H1 (cell line): ENCODE results near the gene ANGPTL4. TPM values are rescaled to one million over a fixed set of nuclear protein-coding genes. Genes with fewer than 3 reads are reported as not detected.

Experiments
- CTCF ChIA-PET: fragments of 300-600 bp; sonication (Branson Sonifier 250); formaldehyde crosslinking; loops from one replicate; lab custom pipeline; 2021; ENCODE audit not compliant: partially characterized antibody; lab: Charles Lee
- POLR2A ChIA-PET: fragments of 300-600 bp; sonication (Branson Sonifier 250); formaldehyde crosslinking; loops from one replicate; lab custom pipeline; 2021; ENCODE audit warnings: inconsistent platforms; ENCODE audit not compliant: partially characterized antibody; lab: Charles Lee
- DNase-seq, 2 experiments: peaks; one replicate each; pipeline versions ENCODE4 v3.0.0 to v3.0.0-alpha.2; 2010 to 2022; ENCODE audit warnings: low spot score in 2 of 2, low read depth in 1 of 2, mixed read lengths in 1 of 2
- FAIRE-seq: peaks from 2 replicates; lab custom pipeline; 2011; peaks lifted over from hg19 to GRCh38; lab: Jason Lieb, UNC
- H2AFZ ChIP-seq: 2 replicates; pipeline ENCODE4 v1.8.1; 2012; ENCODE audit warnings: low read length, inconsistent platforms
- H2AK5ac ChIP-seq: 2 replicates; pipeline ENCODE4 v1.6.1; 2013; ENCODE audit warnings: low read depth, low read length
- H2BK120ac ChIP-seq: replicated peaks from 2 replicates; pipeline ENCODE3; 2013; ENCODE audit warnings: low read depth, low read length, inconsistent platforms
- H2BK12ac ChIP-seq: 2 replicates; pipeline ENCODE4 v1.6.1; 2013; ENCODE audit warnings: low read depth, low read length
- H2BK15ac ChIP-seq: 2 replicates; pipeline ENCODE4 v1.6.1; 2013; ENCODE audit warnings: low read length
- H2BK20ac ChIP-seq: 2 replicates; pipeline ENCODE4 v1.6.1; 2013; ENCODE audit warnings: low read length
- H2BK5ac ChIP-seq: 2 replicates; pipeline ENCODE4 v1.6.1; 2013; ENCODE audit warnings: low read depth, low read length
- H3K14ac ChIP-seq: 2 replicates; pipeline ENCODE4 v1.6.1; 2013; ENCODE audit warnings: inconsistent platforms; ENCODE audit not compliant: insufficient read length
- H3K18ac ChIP-seq: 2 replicates; pipeline ENCODE4 v1.6.1; 2013; ENCODE audit warnings: low read length; ENCODE audit errors: extremely low read depth
- H3K23ac ChIP-seq: 2 replicates; pipeline ENCODE4 v1.6.1; 2013; ENCODE audit warnings: inconsistent platforms; ENCODE audit not compliant: insufficient read length
- H3K23me2 ChIP-seq: 2 replicates; pipeline ENCODE4 v1.6.1; 2013; ENCODE audit warnings: low read depth, low read length
- H3K27ac ChIP-seq: 2 replicates; pipeline ENCODE4 v1.6.1; 2011; ENCODE audit warnings: low read depth, low read length, inconsistent platforms
- H3K27me3 ChIP-seq, 4 experiments: replicated peaks in 1 of 4; 1 replicate in 1 of 4; 2 replicates in 3 of 4; pipeline versions ENCODE4 v1.6.1 to v1.8.1; 2011 to 2013; ENCODE audit warnings: low read length in 3 of 4, mild to moderate bottlenecking in 3 of 4, inconsistent platforms in 2 of 4, mixed read lengths in 2 of 4, moderate library complexity in 1 of 4; ENCODE audit not compliant: control insufficient read depth in 3 of 4, insufficient read depth in 3 of 4; ENCODE audit errors: extremely low read depth in 1 of 4
- H3K36me3 ChIP-seq, 4 experiments: 2 replicates each; pipeline versions ENCODE4 v1.6.1 to v1.8.1; 2011 to 2013; ENCODE audit warnings: mild to moderate bottlenecking in 4 of 4, low read length in 3 of 4, moderate library complexity in 2 of 4, control low read depth in 1 of 4, inconsistent platforms in 1 of 4; ENCODE audit not compliant: insufficient read depth in 4 of 4, control insufficient read depth in 2 of 4
- H3K4ac ChIP-seq: replicated peaks from 2 replicates; pipeline ENCODE3; 2013; ENCODE audit warnings: low read length, low read depth, mixed read lengths, inconsistent platforms; ENCODE audit not compliant: insufficient read length
- H3K4me1 ChIP-seq, 4 experiments: replicated peaks in 1 of 4; 1 replicate in 1 of 4; 2 replicates in 3 of 4; pipeline versions ENCODE4 v1.6.1 to v1.8.1; 2011 to 2013; ENCODE audit warnings: low read length in 3 of 4, inconsistent platforms in 2 of 4, mixed read lengths in 1 of 4; ENCODE audit not compliant: insufficient read depth in 4 of 4, control insufficient read depth in 3 of 4
- H3K4me2 ChIP-seq, 2 experiments: 2 replicates each; pipeline versions ENCODE4 v1.6.1 to v1.8.1; 2011 to 2013; ENCODE audit warnings: low read depth in 2 of 2, low read length in 2 of 2, control low read depth in 1 of 2, inconsistent platforms in 1 of 2, mild to moderate bottlenecking in 1 of 2; ENCODE audit not compliant: insufficient read depth in 1 of 2
- H3K4me3 ChIP-seq, 4 experiments: fragments of 200-600, 300-600 bp in 1 of 4; sonication (generic), shearing (Covaris generic), sonication (Bioruptor Twin) in 1 of 4; 2 replicates each; pipeline versions ENCODE4 v1.5.1 to v1.8.1; 2011 to 2016; ENCODE audit warnings: low read length in 4 of 4, low read depth in 3 of 4, control low read depth in 2 of 4, inconsistent platforms in 2 of 4, mild to moderate bottlenecking in 2 of 4, mixed read lengths in 1 of 4, moderate library complexity in 1 of 4; ENCODE audit not compliant: insufficient read depth in 2 of 4; ENCODE audit errors: extremely low read depth in 1 of 4
- H3K56ac ChIP-seq: replicated peaks from 2 replicates; pipeline ENCODE3; 2013; ENCODE audit warnings: low read depth, mild to moderate bottlenecking, mixed read lengths, low read length, inconsistent platforms; ENCODE audit not compliant: insufficient read length
- H3K79me1 ChIP-seq: 2 replicates; pipeline ENCODE4 v1.6.1; 2013; ENCODE audit warnings: low read depth, low read length, control low read depth
- H3K79me2 ChIP-seq, 2 experiments: 2 replicates each; pipeline versions ENCODE4 v1.6.1 to v1.8.1; 2012 to 2013; ENCODE audit warnings: low read length in 2 of 2, mild to moderate bottlenecking in 2 of 2, inconsistent platforms in 1 of 2; ENCODE audit not compliant: insufficient read depth in 2 of 2, control insufficient read depth in 1 of 2
- H3K9ac ChIP-seq, 4 experiments: replicated peaks in 1 of 4; 1 replicate in 1 of 4; 2 replicates in 3 of 4; pipeline versions ENCODE4 v1.6.1 to v1.8.1; 2011 to 2013; ENCODE audit warnings: low read depth in 3 of 4, low read length in 3 of 4, control low read depth in 2 of 4, mild to moderate bottlenecking in 2 of 4, moderate library complexity in 2 of 4, inconsistent platforms in 1 of 4; ENCODE audit errors: extremely low read depth in 1 of 4
- H3K9me3 ChIP-seq, 2 experiments: 2 replicates each; pipeline versions ENCODE4 v1.6.1 to v1.8.1; 2012 to 2013; ENCODE audit warnings: mild to moderate bottlenecking in 2 of 2, moderate library complexity in 2 of 2, control low read depth in 1 of 2, inconsistent platforms in 1 of 2, low read depth in 1 of 2, low read length in 1 of 2, mixed read lengths in 1 of 2; ENCODE audit not compliant: insufficient read depth in 2 of 2
- H4K20me1 ChIP-seq, 2 experiments: replicated peaks in 1 of 2; 2 replicates each; pipeline versions ENCODE3 to v1.8.1; 2011 to 2013; ENCODE audit warnings: inconsistent platforms in 2 of 2, low read length in 2 of 2, mild to moderate bottlenecking in 1 of 2; ENCODE audit not compliant: insufficient read depth in 2 of 2, control insufficient read depth in 1 of 2
- H4K5ac ChIP-seq: 2 replicates; pipeline ENCODE4 v1.6.1; 2013; ENCODE audit warnings: low read length, low read depth, mixed read lengths, inconsistent platforms; ENCODE audit not compliant: insufficient read length
- H4K8ac ChIP-seq: 2 replicates; pipeline ENCODE4 v1.8.0; 2013; ENCODE audit warnings: mild to moderate bottlenecking, moderate library complexity, low read length, inconsistent platforms; ENCODE audit not compliant: insufficient read depth; ENCODE audit errors: extremely low read depth
- H4K91ac ChIP-seq: replicated peaks from 2 replicates; pipeline ENCODE3; 2013; ENCODE audit warnings: low read length, mixed read lengths, inconsistent platforms; ENCODE audit not compliant: insufficient read length
- CREB1 ChIP-seq: IDR thresholded peaks from 2 replicates; pipeline ENCODE4 v1.6.1; 2012; ENCODE audit warnings: inconsistent platforms
- GABPA ChIP-seq: IDR thresholded peaks from 2 replicates; pipeline ENCODE4 v1.6.1; 2011; ENCODE audit warnings: mild to moderate bottlenecking, low read length, moderate library complexity, borderline replicate concordance; ENCODE audit not compliant: insufficient read depth
- RAD21 ChIP-seq, 2 experiments: IDR thresholded peaks in 1 of 2; conservative IDR thresholded peaks in 1 of 2; 2 replicates each; pipeline ENCODE4 v1.6.1; 2011; ENCODE audit warnings: low read depth in 2 of 2, low read length in 2 of 2, improper control_type of control experiment in 1 of 2, inconsistent platforms in 1 of 2, mild to moderate bottlenecking in 1 of 2, moderate library complexity in 1 of 2
- WGBS, 2 experiments: shearing (Covaris generic) in 1 of 2; methylation state at CpG; one replicate each; pipeline versions ENCODE4 v1.1.6 to v1.1.7; 2013 to 2015; ENCODE audit warnings: low lambda C conversion rate in 2 of 2, mixed read lengths in 2 of 2, inconsistent platforms in 1 of 2, low coverage in 1 of 2, missing lambda C conversion rate in 1 of 2; ENCODE audit not compliant: insufficient replicate concordance in 2 of 2, insufficient coverage in 1 of 2, insufficient read length in 1 of 2; ENCODE audit errors: extremely low coverage in 1 of 2, missing lambda C conversion rate in 1 of 2; 5-methylcytosine and 5-hydroxymethylcytosine counted together
- polyA plus RNA-seq, 7 experiments: library from polyadenylated mRNA; depleted of rRNA in 3 of 7; stranded (reverse) in 5 of 7; unstranded in 2 of 7; fragments of >200 nt in 5 of 7; fragments of 200-250 nt in 2 of 7; gene quantifications; 1 replicate in 5 of 7; 2 replicates in 1 of 7; 4 replicates in 1 of 7; pipeline versions ENCODE4 v1.2.1 to v1.2.3, GENCODE V29; 2011 to 2013; ENCODE audit warnings: missing spikeins in 2 of 7, mixed read lengths in 2 of 7
- total RNA-seq: library from RNA; stranded (reverse); fragmentation: NEBNext Ultra II Directional; extraction: Animal tissue kit (Norgen Biotek cat#: 25700); gene quantifications from 2 replicates; pipeline ENCODE4 v1.2.1, GENCODE V29; 2021

ANGPTL4 gene
- total and polyA plus RNA-seq, 2 of the 8 experiments (the other 6 are each of a cell fraction or from before 2014, with no cell fraction given), result 2.3 to 6.5 TPM

GRCh38 chr19:8367327-8368001, 3.5 kb downstream of the ANGPTL4 start:
- DNase-seq (peak; percentile 43 to 61), FAIRE-seq (no peak)
- no peak overlapping the region for H2AK5ac ChIP-seq
- ChIA-PET POLR2A (interaction anchor here (0.7 to 9.2 kb wide), 10 partner anchors 10 to 36 kb away, joined by 3 to 71 read pairs (median 4); partner anchors contain the start of genes KANK3 and RAB11B), CTCF (interaction anchor here (0.6 to 6.0 kb wide), 8 partner anchors 8 to 97 kb away, joined by 3 to 45 read pairs (median 3); no protein-coding TSS in a partner anchor)
- peak overlapping the region; percentile 38 to 54; a peak in 2 of 4 replicates for H3K4me2 ChIP-seq
- H3K14ac ChIP-seq, result no peak overlapping the region
- H3K36me3 ChIP-seq, result no peaks in the 10 kb centered on the region
- peak overlapping the region in 3 of 4 experiments; percentile 20 to 42 (median 26); a peak in 4 of 8 replicates for H3K4me3 ChIP-seq
- H4K20me1 ChIP-seq, result no peaks in the 10 kb centered on the region
- peak overlapping the region; percentile 82 for H4K91ac ChIP-seq
- peaks cover 18% of the 10 kb centered on the region; the same call in 1 of the 2 replicates for H3K23me2 ChIP-seq
- no peak overlapping the region for H3K9ac ChIP-seq
- no peaks in the 10 kb centered on the region; the same call in 1 of the 2 replicates for H3K79me1 ChIP-seq
- 0 out of 2 replicates have a peak overlapping the region, but pooled peaks have one; percentile 83 for H2BK15ac ChIP-seq
- WGBS, 2 experiments, result 57% methylated on average over 17 of the region's 23 CpGs; no CpG with 5 or more reads in 1 of the 2 experiments
- H2BK12ac ChIP-seq, result peak overlapping the region; percentile 53; the same call in 1 of the 2 replicates
- H2BK20ac ChIP-seq, result 0 out of 2 replicates have a peak overlapping the region, but pooled peaks have one; percentile 48
- no peak overlapping the region for H3K27ac ChIP-seq
- peak overlapping the region; percentile 83; the same call in 1 of the 2 replicates for H2BK5ac ChIP-seq
- no peak overlapping the region for H3K23ac ChIP-seq
- no peaks in the 10 kb centered on the region for H3K79me2 ChIP-seq
- H3K27me3 ChIP-seq, result peaks cover 0 to 20% (median 16%) of the 10 kb centered on the region in 4 experiments; a peak in 6 of 7 replicates
- H2AFZ ChIP-seq, result no peak overlapping the region
- peak overlapping the region; percentile 73 for H4K8ac ChIP-seq
- H3K4me1 ChIP-seq, result peaks cover 0 to 15% (median 8%) of the 10 kb centered on the region in 4 experiments; a peak in 6 of 7 replicates
- H3K18ac ChIP-seq, result peak overlapping the region; percentile 83
- no peak overlapping the region for H2BK120ac ChIP-seq
- H4K5ac ChIP-seq, result no peak overlapping the region
- no peaks in the 10 kb centered on the region for H3K9me3 ChIP-seq
- no peak overlapping the region for H3K4ac ChIP-seq
- H3K56ac ChIP-seq, result no peak overlapping the region
- no peak for TF ChIP-seq RAD21 (IDR thresholded peaks at IDR 0.05 in 1 of 2, conservative IDR thresholded peaks at IDR 0.05 in 1 of 2; ENCODE audit: low read depth in 2 of 2, low read length in 2 of 2)
- peak; percentile 39 for TF ChIP-seq CREB1
- TF ChIP-seq GABPA, result no peak
